Forelimb muscle (tissue), 1 donor: Measurements from ENCODE around the gene CIDEB. TPM values are rescaled to one million over a fixed set of nuclear protein-coding genes. Genes with fewer than 3 reads are reported as not detected.

Experiments used
- DNase-seq: peaks from one replicate; pipeline ENCODE4 v3.0.0-alpha.2; 2013; ENCODE audit warnings: low read depth
- polyA plus RNA-seq: library from polyadenylated mRNA; unstranded; fragments of 120-200 nt; gene quantifications from one replicate; pipeline ENCODE4 v1.2.1, GENCODE V29; 2013; ENCODE audit not compliant: insufficient read length

CIDEB gene
- polyA plus RNA-seq, 1 donor = 8.2 TPM

DNA sequence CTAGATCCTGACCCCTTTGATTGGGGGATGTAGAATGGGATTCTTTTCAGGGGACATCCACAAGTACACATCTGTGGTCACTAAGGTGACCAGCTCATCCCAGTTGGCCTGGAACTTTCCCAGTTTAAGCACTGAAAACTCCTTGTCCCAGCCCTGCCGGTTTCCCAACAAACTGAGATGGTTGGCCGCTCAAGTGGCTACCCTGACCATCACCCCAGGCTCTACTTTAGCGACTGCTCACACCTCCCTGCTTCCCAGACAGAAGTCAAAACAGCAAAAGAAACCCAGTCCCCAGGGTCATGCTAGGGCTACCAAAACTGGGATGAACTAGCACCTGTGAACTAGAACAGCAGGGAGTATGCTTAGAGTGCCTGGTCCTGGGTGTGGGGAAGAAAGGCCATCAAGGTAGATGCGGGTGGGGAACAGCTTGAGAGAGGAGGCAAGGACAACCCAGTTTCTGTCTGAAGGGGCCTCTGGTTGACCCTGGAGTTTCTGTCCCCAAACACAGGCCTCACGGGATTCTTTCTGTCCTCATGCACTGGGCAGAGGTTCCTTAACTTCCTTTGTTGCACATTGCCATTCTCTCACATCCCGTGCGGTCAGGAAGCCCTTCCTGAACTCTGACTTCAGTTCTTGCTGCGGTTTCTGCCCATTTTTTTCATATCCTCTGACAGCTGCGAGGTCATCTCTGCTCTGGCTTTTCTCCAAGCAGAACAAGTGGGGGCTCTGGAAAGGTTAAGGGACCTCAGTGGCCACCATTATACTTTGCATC is 5.1 kb upstream of the CIDEB start:
- DNase-seq = no peak

- DNase-seq = no peak
Measured at GRCh38 chr14:24311837-24312615, 4.2 kb upstream of the CIDEB start.

- no peak for DNase-seq
Measured at GRCh38 chr14:24310646-24311604, 3.1 kb upstream of the CIDEB start, which contains the start of gene LTB4R. Gene LTB4R (plus strand): TSS chr14:24311502. CDS start chr14:24315652, 4,150 bp downstream.

- no peak for DNase-seq
Measured at GRCh38 chr14:24310265-24310645, 2.5 kb upstream of the CIDEB start.

DNA sequence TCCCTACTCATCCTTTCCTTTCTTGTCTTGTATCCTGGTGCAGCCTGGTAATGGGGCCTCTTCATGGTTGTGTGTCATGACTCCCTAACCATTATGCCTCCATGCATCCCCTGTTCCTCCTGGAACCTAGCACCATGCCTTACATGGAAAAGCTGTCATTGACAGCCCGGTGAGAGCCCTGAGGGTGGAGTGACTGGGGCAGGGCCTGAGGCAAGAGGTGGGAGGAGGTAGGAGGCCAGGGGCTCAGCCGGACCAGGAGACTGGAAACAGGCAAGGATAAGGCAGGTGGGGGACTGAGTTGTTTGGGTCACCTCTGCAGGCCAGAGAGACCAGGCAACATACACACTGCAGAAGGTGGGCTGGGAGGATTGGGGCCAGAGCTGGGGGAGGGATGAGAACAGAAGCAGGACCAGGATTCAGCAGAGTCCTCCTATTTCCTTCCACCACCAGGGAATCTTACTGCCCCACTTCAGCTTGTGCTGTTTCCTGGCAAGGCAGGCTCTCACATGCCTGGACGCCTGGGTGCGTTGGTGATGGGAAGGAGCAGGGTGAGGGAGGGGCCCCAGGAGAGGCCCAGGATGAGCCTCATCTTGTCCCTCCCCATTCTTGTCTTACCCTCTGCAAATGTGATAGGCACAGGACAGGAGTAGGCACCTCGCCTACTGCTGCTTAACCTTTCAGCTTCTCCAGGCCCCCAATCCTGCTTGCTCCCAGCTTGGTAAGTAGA is 1.9 kb upstream of the CIDEB start, which contains the start of gene LTB4R2:
LTB4R2 (plus strand) TSS at position 603 of the 727 bp plus-strand sequence. CDS start 525 bp downstream, outside the sequence.
- no peak for DNase-seq

DNA sequence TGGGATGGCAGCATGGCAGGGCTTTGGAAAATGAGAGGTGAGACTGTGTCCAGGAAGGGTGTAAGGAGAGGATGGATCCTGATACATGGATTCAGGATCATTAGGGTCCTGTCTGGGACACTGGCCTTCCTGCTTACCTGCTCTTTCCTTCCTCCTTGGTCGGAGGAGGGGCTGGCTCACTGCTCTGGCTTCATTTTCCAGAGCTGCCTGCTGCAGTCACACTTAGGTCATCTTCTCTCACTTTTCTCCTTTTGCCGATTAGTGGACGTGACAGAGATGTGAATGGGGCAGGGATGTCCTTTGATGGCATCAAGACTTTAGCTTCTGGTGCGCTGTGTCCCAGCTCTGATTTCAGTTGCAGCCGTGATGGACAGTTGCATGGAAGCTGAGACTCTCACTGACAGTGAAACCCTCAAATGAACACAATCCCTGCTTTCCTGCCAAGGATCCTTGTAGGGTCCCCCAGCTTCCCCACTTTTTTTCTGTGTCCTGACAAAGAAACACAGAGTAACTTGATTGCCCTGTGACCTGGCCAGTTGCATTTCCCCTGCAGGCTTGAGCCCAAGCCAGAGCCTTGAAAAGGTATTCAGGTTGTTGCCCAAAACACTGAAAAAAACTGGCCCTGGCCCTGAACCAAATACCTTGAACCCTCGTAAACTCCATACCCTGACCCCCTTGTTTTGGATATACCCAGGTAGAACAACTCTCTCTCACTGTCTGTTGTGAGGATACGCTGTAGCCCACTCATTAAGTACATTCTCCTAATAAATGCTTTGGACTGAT is 756 bp upstream of the CIDEB start:
- no peak for DNase-seq

- DNase-seq = no peak
Measured at GRCh38 chr14:24307156-24307574, 612 bp downstream of the CIDEB start.

DNA sequence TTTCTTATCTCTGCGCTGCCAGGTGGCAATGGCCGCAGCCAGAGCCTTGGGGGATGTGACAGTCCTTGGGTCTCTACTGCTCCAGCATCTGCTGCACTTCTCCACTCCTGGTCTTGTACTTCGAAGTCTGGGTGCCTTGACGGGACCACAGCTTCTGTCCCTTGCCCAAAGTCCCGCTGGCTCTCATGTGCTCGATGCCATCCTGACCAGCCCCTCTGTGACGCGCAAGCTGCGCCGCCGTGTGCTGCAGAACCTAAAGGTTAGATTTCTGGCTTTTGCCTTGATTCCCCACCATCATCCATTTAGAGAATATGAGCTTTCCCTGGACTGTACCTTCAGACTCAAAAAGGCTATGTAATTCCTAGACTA is 3.8 kb downstream of the CIDEB start:
- DNase-seq = no peak

- DNase-seq = no peak
Measured at GRCh38 chr14:24300326-24300980, 7.3 kb downstream of the CIDEB start.

GRCh38 chr14:24299255-24300191 is 8.3 kb downstream of the CIDEB start, which contains the start of the genes DHRS1 and NOP9:
Gene DHRS1 (minus strand): TSS chr14:24299780. CDS start chr14:24299106, 674 bp downstream.
Gene NOP9 (plus strand): TSS chr14:24299850. CDS start chr14:24299955, 105 bp downstream.
- peak; percentile 69 for DNase-seq

DNA sequence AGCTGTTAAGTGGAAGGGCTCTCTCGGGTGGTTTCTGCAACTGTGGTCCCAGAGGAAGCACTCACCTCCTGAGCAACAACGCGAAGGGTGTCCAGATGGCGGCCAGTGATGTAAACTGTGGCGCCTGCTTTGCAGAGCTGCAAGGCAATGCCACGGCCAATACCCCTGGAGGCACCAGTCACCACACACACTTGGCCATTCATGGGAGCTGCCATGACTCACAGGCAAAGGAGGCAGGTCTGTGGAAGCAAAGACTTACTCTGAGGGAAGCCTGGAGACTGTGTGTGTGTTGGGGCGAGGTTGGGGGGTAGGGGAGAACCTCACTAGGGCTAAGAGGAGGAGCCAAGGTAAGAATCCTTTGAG is 8.9 kb downstream of the CIDEB start:
- no peak for DNase-seq

DNA sequence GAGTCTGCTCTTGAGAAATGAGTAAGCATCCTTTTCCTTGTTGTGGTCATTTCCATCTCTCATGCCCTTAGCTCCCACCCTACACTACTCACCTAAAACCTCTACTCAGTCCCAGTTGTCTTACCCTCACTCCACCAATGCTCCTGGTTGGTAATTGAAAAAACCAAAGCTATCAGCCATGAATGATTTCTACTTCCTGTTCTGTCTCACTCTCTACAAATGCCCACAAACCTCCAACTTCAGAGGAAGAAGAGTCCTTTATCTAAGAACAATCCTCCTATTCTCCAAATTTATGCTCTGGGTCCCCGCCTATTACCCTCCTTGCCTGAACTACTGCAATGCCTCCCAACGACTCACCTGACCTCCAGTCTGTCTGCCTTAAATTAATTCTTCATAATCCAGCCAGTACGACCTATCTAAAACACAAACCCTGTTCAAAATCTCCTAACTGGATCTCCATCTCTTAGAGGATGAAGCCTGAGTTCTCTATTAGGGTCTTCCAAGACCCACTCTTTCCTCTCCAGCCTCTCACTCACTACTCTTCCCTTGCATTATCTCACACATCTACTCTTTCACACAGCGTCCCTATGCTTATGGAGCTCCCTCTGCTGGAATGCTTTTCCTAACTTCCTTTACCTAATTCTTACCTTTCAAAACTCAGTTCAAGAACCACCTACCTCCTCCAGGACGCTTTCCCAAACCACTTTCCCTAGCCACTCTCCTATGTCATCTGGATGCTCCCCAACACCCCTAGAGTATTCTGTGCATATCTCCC is 10.4 kb downstream of the CIDEB start:
- DNase-seq = no peak

GRCh38 chr14:24296341-24297157 is 11.2 kb downstream of the CIDEB start:
- DNase-seq = peak; percentile 45

GRCh38 chr14:24293525-24293924 is 14.3 kb downstream of the CIDEB start:
- DNase-seq = no peak

DNA sequence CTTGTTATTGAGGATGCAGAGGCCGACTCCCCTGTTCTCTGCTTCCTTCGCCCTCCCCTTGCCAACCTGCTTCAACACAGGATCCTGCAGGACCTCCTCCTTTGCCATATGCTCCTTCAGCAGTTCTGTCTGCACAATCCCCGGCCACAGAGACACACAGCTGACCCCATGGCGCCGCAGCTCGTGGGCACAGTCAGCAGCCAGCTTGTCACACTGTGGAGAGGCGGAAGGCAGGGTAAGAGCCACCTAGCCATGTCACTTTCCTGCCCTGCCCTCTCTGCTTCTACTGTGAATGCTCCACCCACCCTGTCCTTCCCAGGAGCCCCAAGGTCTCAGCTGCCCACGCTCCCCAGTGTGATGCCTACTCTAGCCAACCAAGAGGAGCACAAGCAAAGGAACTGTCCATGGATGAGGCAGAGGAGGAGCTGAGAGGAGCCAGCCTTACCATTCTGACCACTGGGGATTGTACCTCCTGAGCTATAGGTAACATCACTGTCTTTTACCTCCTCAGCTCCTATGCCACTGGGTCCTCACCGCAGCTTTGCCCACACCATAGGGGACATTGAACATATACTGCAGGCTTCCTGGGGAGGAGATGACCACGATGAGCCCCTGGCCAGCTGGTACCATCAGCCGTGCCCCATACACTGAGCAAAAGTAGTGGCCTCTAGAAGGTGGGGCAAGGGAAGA is 15.5 kb downstream of the CIDEB start:
- DNase-seq = no peak
